Muscle layer of duodenum (tissue), 2 donors: ENCODE data around the gene TRIM9.
"Not testable (repeated sequence)": the region's sequence is repeated elsewhere in the genome, so short reads cannot be mapped to it uniquely, and the experiment has no call there.

Experiments
- H3K27ac ChIP-seq: one replicate; pipeline ENCODE4 v1.7.0; 2013; ENCODE audit warnings: mild to moderate bottlenecking, low read length
- H3K27me3 ChIP-seq: one replicate; pipeline ENCODE4 v1.7.0; 2013; ENCODE audit warnings: low read depth, mild to moderate bottlenecking, control low read depth, low read length
- H3K36me3 ChIP-seq, 2 donors: one replicate each; pipeline ENCODE4 v1.7.0; 2013; ENCODE audit warnings: low read length in 2 of 2, control low read depth in 1 of 2, mild to moderate bottlenecking in 1 of 2; ENCODE audit not compliant: insufficient read depth in 2 of 2, control insufficient read depth in 1 of 2
- H3K4me1 ChIP-seq, 2 donors: one replicate each; pipeline ENCODE4 v1.7.0; 2013; ENCODE audit warnings: low read length in 2 of 2, mild to moderate bottlenecking in 2 of 2, control low read depth in 1 of 2, moderate library complexity in 1 of 2; ENCODE audit not compliant: insufficient read depth in 2 of 2, control insufficient read depth in 1 of 2
- H3K4me3 ChIP-seq, 2 donors: one replicate each; pipeline ENCODE4 v1.7.0; 2013; ENCODE audit warnings: low read length in 2 of 2, low read depth in 1 of 2, mild to moderate bottlenecking in 1 of 2
- H3K9me3 ChIP-seq, 2 donors: one replicate each; pipeline ENCODE4 v1.7.0; 2013; ENCODE audit warnings: low read length in 2 of 2, control low read depth in 1 of 2, mild to moderate bottlenecking in 1 of 2; ENCODE audit not compliant: control insufficient read depth in 1 of 2
- donor health status: healthy.

Gene TRIM9

GRCh38 chr14:50941638-50942037 lies 153.3 kb downstream of the TRIM9 start:
- not testable (repeated sequence) for H3K4me3 ChIP-seq, H3K27ac ChIP-seq, H3K9me3 ChIP-seq, H3K27me3 ChIP-seq, H3K4me1 ChIP-seq, H3K36me3 ChIP-seq

GRCh38 chr14:50941151-50941550 lies 153.8 kb downstream of the TRIM9 start:
- Histone ChIP-seq H3K4me3 (no peak overlapping the region), H3K36me3 (peaks cover under 1 to 7% of the 10 kb centered on the region in 2 donors), H3K27ac (no peak overlapping the region), H3K27me3 (no peaks in the 10 kb centered on the region), H3K4me1 (no peaks in the 10 kb centered on the region), H3K9me3 (no peaks in the 10 kb centered on the region)

GRCh38 chr14:50937800-50938199 lies 157.1 kb downstream of the TRIM9 start:
- Histone ChIP-seq H3K9me3 (no peaks in the 10 kb centered on the region), H3K27ac (no peak overlapping the region), H3K4me3 (no peak overlapping the region), H3K27me3 (no peaks in the 10 kb centered on the region), H3K4me1 (no peaks in the 10 kb centered on the region), H3K36me3 (peaks cover 11 to 15% of the 10 kb centered on the region in 2 donors)

GRCh38 chr14:50937325-50937724 lies 157.6 kb downstream of the TRIM9 start:
- peaks cover 11 to 19% of the 10 kb centered on the region in 2 donors for H3K36me3 ChIP-seq
- no peaks in the 10 kb centered on the region for H3K27me3 ChIP-seq
- no peak overlapping the region for H3K4me3 ChIP-seq
- H3K9me3 ChIP-seq = no peaks in the 10 kb centered on the region
- no peak overlapping the region for H3K27ac ChIP-seq
- H3K4me1 ChIP-seq = no peaks in the 10 kb centered on the region

GRCh38 chr14:50936882-50937281 lies 158.0 kb downstream of the TRIM9 start:
- H3K4me1 ChIP-seq = no peaks in the 10 kb centered on the region
- no peaks in the 10 kb centered on the region for H3K27me3 ChIP-seq
- H3K9me3 ChIP-seq = no peaks in the 10 kb centered on the region
- H3K36me3 ChIP-seq = peaks cover 11 to 23% of the 10 kb centered on the region in 2 donors
- H3K4me3 ChIP-seq = no peak overlapping the region
- no peak overlapping the region for H3K27ac ChIP-seq

- Histone ChIP-seq H3K36me3 (peaks cover 16 to 29% of the 10 kb centered on the region in 2 donors), H3K27me3 (no peaks in the 10 kb centered on the region), H3K4me3 (no peak overlapping the region), H3K4me1 (no peaks in the 10 kb centered on the region), H3K27ac (no peak overlapping the region), H3K9me3 (no peaks in the 10 kb centered on the region)
Measured at GRCh38 chr14:50936016-50936340, 158.9 kb downstream of the TRIM9 start.

- Histone ChIP-seq H3K36me3 (peaks cover 17 to 35% of the 10 kb centered on the region in 2 donors), H3K4me3 (no peak overlapping the region), H3K27ac (no peak overlapping the region), H3K27me3 (no peaks in the 10 kb centered on the region), H3K9me3 (no peaks in the 10 kb centered on the region), H3K4me1 (no peaks in the 10 kb centered on the region)
Measured at GRCh38 chr14:50935126-50936015, 159.5 kb downstream of the TRIM9 start.

DNA sequence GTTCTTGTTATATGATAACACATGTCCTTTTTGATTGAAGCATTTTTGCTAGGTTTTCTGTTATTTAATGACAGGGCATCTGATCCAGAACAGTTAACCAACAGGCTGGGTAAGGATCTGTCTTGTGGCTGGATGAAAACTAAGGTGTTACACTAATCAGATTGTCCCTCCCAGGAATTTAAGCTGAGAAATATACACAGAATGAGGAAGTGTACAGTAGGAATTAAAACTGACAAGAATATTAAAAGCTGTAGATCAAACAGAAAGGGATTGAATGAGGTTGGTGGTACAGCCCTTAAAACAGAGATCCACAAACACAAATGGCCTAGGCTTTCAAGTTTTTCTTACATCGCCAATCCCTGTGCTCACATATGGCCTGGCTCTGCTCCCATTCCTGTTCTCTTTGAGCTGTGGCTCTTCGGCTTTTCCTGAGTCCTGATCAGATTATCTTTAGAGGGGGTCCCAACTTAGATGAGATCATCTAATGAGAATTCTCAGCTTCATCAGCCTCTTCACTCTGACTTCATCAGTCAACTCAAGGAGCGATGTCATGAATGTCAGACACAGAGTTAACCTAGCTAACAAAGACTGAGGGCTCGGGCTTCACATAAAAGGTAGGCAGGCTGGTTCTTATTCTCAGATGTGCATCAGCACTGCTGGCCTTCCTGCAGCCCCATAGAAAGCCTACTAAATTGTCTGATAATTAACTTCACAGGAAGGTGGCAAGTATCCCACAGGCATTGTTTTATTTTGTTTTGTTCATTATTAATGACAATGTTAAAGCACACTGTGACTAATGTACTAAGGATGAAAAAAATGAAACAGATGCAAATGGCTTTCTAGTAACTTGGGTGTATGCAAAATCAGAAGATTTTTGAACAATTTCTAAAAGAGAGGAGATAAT lies 162.1 kb downstream of the TRIM9 start:
- Histone ChIP-seq H3K36me3 (peaks cover 19 to 52% of the 10 kb centered on the region in 2 donors), H3K4me1 (no peaks in the 10 kb centered on the region), H3K4me3 (no peak overlapping the region), H3K27ac (no peak overlapping the region), H3K27me3 (no peaks in the 10 kb centered on the region), H3K9me3 (no peaks in the 10 kb centered on the region)

- Histone ChIP-seq H3K27me3 (no peaks in the 10 kb centered on the region), H3K27ac (no peak overlapping the region)
Measured at GRCh38 chr14:50932156-50932555, 162.7 kb downstream of the TRIM9 start.

DNA sequence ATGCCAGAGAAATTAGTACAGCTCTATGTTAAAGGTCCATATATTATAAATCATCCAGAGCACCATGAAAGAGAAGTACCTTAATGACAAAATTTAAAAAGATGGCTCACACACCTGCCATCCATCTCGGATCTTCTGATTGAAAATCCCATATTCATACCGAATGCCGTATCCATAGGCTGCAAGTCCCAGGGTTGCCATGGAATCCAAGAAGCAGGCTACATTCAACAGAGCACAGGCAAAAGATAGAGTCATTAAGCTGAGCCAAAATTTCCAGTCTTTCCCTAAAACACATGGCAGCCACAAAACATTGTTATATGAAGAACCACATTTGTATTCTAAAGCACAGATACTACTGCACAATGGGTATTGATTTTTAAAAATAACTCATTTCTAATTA lies 163.3 kb downstream of the TRIM9 start:
- H3K4me3 ChIP-seq = no peak overlapping the region
- no peaks in the 10 kb centered on the region for H3K27me3 ChIP-seq
- H3K4me1 ChIP-seq = no peaks in the 10 kb centered on the region
- no peak overlapping the region for H3K27ac ChIP-seq
- H3K9me3 ChIP-seq = no peaks in the 10 kb centered on the region
- H3K36me3 ChIP-seq = peaks cover 23 to 53% of the 10 kb centered on the region in 2 donors

More at GRCh38 chr14:50932156-50932555, 162.7 kb downstream of the TRIM9 start:
- no peaks in the 10 kb centered on the region for H3K9me3 ChIP-seq
- no peaks in the 10 kb centered on the region for H3K4me1 ChIP-seq
- H3K4me3 ChIP-seq = no peak overlapping the region
- H3K36me3 ChIP-seq = peaks cover 23 to 55% of the 10 kb centered on the region in 2 donors

GRCh38 chr14:50929506-50929905 lies 165.4 kb downstream of the TRIM9 start:
- H3K36me3 ChIP-seq = peaks cover 12 to 46% of the 10 kb centered on the region in 2 donors
- no peaks in the 10 kb centered on the region for H3K27me3 ChIP-seq
- H3K27ac ChIP-seq = no peak overlapping the region
- no peaks in the 10 kb centered on the region for H3K4me1 ChIP-seq
- H3K9me3 ChIP-seq = no peaks in the 10 kb centered on the region
- no peak overlapping the region for H3K4me3 ChIP-seq
